Stimulated activated CD8-positive, alpha-beta memory T cell treated with anti-CD3 and anti-CD28 coated beads, Interleukin-2, amount 100 ng/mL, for 1 hour (primary cell): ENCODE measurements around the gene SLC29A3.
"Not testable (repeated sequence)": the region's sequence is repeated elsewhere in the genome, so short reads cannot be mapped to it uniquely, and the experiment has no call there.

Experiments used
- DNase-seq, 2 donors: peaks; one replicate each; pipeline ENCODE4 v3.0.0-alpha.2; 2020; ENCODE audit warnings: low read depth in 2 of 2

The SLC29A3 gene

GRCh38 chr10:71283876-71284275, 35.2 kb upstream of the SLC29A3 start:
- DNase-seq, result no peak

- no peak for DNase-seq
These were observed 34.4 kb upstream of the SLC29A3 start for GRCh38 chr10:71284544-71285179.

GRCh38 chr10:71285180-71285545, 33.9 kb upstream of the SLC29A3 start:
- DNase-seq, result no peak

- no peak for DNase-seq
These were observed 33.1 kb upstream of the SLC29A3 start for GRCh38 chr10:71285986-71286385.

GRCh38 chr10:71286521-71287294, 32.4 kb upstream of the SLC29A3 start:
- no peak for DNase-seq

- DNase-seq, result no peak
These were observed 31.6 kb upstream of the SLC29A3 start for GRCh38 chr10:71287456-71287855.

GRCh38 chr10:71288461-71288860, 30.6 kb upstream of the SLC29A3 start:
- no peak for DNase-seq

GRCh38 chr10:71289421-71290130, 29.5 kb upstream of the SLC29A3 start:
- no peak for DNase-seq

GRCh38 chr10:71290331-71290730, 28.7 kb upstream of the SLC29A3 start:
- DNase-seq, result no peak

- DNase-seq, result no peak
These were observed 28.1 kb upstream of the SLC29A3 start for GRCh38 chr10:71290806-71291527.

GRCh38 chr10:71291528-71291900, 27.5 kb upstream of the SLC29A3 start:
- no peak for DNase-seq

- no peak for DNase-seq
These were observed 26.2 kb upstream of the SLC29A3 start for GRCh38 chr10:71292624-71293445.

- DNase-seq, result no peak
These were observed 25.5 kb upstream of the SLC29A3 start for GRCh38 chr10:71293446-71294084.

GRCh38 chr10:71294091-71294561, 24.9 kb upstream of the SLC29A3 start:
- no peak for DNase-seq

GRCh38 chr10:71294856-71295255, 24.2 kb upstream of the SLC29A3 start:
- no peak for DNase-seq

- DNase-seq, result no peak
These were observed 23.4 kb upstream of the SLC29A3 start for GRCh38 chr10:71295641-71296040.

- no peak for DNase-seq
These were observed 23.0 kb upstream of the SLC29A3 start for GRCh38 chr10:71296086-71296485.

GRCh38 chr10:71296811-71297210, 22.2 kb upstream of the SLC29A3 start:
- DNase-seq, result not testable (repeated sequence)

- no peak for DNase-seq
These were observed 21.7 kb upstream of the SLC29A3 start for GRCh38 chr10:71297343-71297742.

- DNase-seq, result no peak
These were observed 19.8 kb upstream of the SLC29A3 start for GRCh38 chr10:71299071-71299785.
